SKM-1 (cell line): ENCODE measurements around the gene AWAT2.

Experiments used
- DNase-seq: peaks from one replicate; lab custom pipeline; 2025; ENCODE audit not compliant: unreplicated experiment; lab: John Stamatoyannopoulos, UW

AWAT2 gene

DNA sequence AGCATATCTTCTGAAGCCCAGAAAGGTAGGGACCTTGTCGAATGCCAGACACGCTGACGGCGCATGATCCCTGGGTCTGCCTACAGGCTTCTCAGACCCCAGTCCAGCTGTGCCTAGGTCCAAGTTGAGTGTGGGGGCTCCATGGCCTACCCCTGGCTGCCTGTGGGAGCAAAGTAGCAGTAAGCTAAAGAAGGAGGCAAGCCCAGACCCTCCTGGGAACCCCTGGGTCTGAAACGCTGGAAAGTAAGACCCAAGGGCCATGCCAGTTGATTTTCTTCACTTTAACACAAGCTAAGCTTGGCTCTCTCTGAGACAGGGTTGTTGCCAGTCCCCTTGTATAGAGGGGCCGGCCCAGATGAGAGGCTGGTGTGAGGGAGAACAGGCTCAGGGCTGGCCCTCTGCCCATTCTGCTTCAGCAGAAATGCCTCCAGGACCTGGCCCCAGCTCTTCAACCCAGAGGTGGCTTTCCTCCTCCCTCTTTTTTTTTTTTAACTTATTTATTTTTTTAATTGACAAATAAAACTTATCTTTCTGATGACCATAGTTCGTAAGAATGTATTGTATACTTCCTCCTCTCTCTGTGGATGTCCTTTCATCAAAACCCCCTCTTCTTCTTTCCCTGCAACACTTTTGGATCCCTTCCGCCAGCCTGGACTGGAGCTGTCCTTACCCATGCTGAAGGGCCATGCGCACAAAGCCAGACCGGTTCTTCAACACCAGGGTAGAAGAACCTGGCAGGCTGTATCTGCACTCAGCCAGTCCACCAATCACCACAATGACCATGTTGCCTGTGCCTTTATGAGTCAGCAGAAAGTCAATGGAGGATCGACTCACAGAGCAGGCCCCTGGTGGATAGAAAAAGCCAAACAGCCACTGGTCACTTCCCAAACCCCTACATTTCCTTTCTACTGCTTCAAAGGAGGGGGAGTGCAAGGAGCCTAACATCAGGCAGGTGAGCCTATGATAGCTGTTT, 7.1 kb downstream of the AWAT2 start:
- no peak for DNase-seq

DNA sequence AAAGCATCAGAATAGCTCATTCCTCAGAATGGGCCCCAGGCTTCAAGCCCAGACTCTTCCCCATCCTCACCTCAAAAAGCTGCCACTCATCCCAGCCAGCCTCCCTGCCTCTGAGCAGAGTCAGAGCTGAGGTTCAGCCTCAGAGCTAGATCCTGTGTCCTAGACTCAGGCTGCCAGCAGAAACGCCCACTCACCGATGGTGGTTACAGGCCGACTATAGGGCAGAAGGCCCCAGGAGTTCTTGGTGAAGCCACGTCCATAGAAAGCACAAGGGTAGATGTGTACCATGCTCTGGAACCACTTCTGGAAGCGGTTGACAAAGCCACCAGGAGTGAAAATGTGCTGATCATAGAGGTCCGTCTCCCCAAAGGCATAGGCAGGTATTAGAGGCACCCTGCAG, 7.7 kb downstream of the AWAT2 start:
- DNase-seq, result no peak

DNA sequence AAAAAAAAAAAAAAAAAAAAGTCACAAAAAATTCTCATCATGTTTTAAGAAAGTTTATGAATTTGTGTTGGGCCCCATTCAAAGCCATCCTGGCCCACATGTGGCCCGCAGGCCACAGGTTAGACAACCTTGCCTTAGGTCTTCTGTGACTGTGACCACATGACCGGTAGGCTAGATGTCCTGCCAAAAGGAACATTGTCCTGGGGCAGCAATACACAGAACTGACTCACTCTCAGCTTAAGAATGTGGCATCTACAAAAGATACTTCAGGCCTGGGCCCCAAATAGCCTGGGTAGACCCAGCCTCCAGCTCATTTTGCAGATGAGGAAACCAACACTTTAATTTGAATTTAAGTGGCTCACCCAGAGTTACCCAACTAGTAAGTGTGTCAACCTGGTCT, 10.0 kb downstream of the AWAT2 start:
- no peak for DNase-seq

GRCh38 chrX:70038951-70039350, 10.8 kb downstream of the AWAT2 start:
- DNase-seq, result no peak

GRCh38 chrX:70038515-70038914, 11.2 kb downstream of the AWAT2 start:
- DNase-seq, result no peak

DNA sequence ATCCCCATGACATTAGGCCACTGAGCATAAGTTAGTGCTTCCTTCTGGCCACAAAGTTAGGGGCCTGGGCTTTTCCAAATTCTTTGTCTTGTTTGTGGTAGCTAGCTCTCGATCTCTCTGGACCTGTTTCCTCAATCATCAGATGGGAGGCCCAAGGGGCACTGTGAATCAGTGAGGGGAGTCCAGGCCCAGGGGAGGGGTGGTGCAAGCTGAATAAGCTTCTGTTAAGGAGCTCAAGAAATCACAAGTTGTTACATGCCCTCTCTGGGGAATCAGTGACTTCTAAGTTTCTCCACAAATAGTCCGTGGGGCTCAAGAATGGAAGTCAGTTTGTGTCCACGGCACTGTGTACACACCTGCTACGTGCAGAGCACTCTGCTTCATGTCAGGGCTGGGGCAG, 15.1 kb downstream of the AWAT2 start:
- no peak for DNase-seq

GRCh38 chrX:70033348-70034051, 16.2 kb downstream of the AWAT2 start:
- no peak for DNase-seq

DNA sequence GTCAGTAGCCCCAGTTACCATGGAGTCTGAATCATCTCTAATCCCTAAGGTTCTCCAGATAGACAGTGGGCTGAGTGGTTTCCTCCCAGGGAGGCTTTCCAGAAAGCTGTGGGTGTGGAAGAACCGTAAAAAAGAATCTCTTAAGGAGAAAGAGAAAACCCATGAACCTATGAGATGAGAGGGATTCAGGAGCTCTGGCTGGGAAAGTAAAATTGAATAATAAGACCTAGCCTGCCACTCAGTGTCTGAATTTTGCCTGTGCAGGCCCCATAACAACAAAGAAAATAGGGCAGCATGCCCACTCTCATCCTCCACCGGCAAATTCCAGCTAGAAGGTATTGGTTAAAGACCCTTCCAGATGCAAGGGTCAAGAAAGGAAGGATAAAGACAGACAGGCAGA, 16.9 kb downstream of the AWAT2 start:
- no peak for DNase-seq

GRCh38 chrX:70030301-70030767, 19.4 kb downstream of the AWAT2 start:
- DNase-seq, result no peak

DNA sequence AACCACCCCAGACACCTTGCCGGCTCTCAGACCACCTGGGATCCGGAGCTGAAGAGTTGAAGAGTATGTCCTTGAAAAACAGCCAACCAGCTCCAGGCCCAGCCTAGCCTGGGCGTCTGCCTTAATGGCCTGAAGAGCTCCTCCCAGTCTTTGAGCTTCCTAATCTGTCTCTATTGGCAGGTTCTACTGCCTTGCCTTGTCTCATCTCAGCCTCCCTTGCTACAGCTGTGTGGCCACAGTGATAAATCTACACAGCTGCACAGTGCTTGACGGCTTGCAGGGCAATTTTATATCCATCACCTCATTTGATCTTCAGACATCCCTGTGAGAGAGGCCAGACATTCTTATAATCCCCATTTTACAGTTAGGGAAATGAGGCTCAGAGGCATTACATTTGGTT, 19.9 kb downstream of the AWAT2 start:
- DNase-seq, result no peak

GRCh38 chrX:70026851-70027200, 22.9 kb downstream of the AWAT2 start:
- DNase-seq, result no peak

- no peak for DNase-seq
These were observed 23.5 kb downstream of the AWAT2 start for GRCh38 chrX:70026112-70026850.

GRCh38 chrX:70025464-70025863, 24.3 kb downstream of the AWAT2 start:
- DNase-seq, result no peak

DNA sequence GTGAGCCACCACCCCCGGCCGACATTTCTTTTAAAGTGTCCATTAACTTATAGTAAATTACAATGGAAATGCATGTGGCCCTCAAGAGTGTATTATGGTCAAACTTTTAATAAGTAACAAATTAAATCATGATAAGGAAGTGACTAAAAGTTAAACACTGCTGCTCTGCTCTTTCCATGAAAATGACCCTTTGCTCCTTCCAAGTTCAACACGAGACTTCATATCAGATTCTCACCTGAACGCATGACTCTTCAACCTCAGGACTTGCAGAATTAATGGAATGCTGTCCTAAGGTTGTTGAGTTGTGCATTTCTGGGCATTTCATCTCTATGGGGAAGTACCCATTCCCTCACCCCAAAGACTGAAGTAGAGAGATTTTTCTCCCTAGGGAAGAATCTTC, 27.1 kb downstream of the AWAT2 start:
- no peak for DNase-seq

GRCh38 chrX:70016513-70016912, 33.2 kb downstream of the AWAT2 start:
- DNase-seq, result no peak

DNA sequence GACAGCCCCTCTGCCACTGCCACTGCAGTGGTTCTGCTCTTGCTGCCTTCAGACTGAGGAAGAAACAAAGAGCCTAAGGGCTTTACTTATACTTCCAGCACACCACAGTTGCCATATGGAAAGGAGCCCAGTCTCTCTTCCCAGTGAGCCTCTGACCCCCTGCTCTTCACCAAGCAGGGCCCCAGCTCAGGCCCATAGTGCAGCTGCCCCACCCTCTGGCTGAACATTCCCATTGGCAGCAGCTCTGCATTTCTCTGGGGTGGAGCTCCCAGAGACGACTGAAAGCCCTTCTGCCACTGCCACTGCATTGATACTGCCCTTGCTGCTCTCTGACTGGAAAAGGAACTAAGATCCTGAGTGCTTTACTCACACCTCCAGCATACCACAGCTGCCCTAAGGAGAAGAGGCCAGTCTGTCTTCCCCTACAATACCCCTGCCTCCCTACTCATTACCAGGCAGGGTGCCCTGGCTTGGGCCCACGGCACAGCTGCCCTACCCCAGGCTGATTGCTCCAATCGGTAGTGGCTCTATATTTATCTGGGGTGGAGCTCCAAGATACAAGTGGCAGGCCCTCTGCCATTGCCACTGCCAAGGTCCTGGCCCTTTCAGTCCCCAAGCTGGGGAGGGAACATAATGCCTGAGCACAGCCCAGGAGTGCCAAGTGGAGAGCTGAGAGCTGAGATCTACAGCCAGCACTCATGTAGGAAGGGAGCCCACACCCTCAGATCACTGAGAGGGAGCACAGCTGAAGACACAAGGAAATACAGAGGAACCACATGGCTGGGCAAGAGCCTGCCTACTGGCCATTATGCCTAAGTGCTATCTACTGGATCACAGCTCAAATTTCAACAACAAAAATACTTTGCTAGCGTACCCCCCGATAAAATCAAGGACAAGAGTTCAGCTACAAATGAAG, 36.0 kb downstream of the AWAT2 start:
- no peak for DNase-seq

DNA sequence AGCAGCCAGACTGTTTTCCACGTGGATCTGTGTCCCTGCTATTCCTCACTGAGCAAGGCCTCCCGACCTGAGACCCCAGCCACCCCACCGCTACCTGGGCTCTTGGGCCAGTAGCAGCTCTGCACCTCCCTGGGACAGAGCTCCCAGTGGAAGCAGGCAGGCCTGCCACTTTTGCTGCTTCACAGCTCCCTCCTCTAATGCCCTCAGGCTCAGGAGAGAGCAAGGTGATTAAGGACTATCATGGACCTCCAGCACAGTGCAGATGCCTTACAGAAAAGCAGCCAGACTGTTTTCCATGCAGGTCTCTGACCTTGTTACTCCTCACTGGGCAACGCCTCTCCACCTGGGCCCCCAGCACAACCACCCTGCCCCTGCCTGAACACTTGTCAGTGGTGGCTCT, 37.0 kb downstream of the AWAT2 start:
- no peak for DNase-seq

GRCh38 chrX:70009970-70010369, 39.8 kb downstream of the AWAT2 start:
- DNase-seq, result no peak

- no peak for DNase-seq
These were observed 40.7 kb downstream of the AWAT2 start for GRCh38 chrX:70009049-70009448.

GRCh38 chrX:70007946-70008345, 41.8 kb downstream of the AWAT2 start:
- DNase-seq, result no peak
